Measurements from ENCODE around the gene EHMT2.

- TF ChIP-seq MAFK (IDR thresholded peaks at IDR 0.05; ENCODE audit: partially characterized antibody) (no peak), ZFP36 (IDR thresholded peaks at IDR 0.05; ENCODE audit: borderline replicate concordance, partially characterized antibody) (no peak), ZSCAN20 (CRISPR knock-in tag; IDR thresholded peaks at IDR 0.05) (no peak), CHD2 (IDR thresholded peaks at IDR 0.05; ENCODE audit: low read length, partially characterized antibody) (no peak), TP53 (CRISPR knock-in tag; IDR thresholded peaks at IDR 0.05) (no peak), RAD21 (conservative IDR thresholded peaks at IDR 0.05 in 1 of 2, IDR thresholded peaks at IDR 0.05 in 1 of 2) (no peak), CEBPB (IDR thresholded peaks at IDR 0.05) (no peak)
- TF ChIP-seq, protein P1, sequence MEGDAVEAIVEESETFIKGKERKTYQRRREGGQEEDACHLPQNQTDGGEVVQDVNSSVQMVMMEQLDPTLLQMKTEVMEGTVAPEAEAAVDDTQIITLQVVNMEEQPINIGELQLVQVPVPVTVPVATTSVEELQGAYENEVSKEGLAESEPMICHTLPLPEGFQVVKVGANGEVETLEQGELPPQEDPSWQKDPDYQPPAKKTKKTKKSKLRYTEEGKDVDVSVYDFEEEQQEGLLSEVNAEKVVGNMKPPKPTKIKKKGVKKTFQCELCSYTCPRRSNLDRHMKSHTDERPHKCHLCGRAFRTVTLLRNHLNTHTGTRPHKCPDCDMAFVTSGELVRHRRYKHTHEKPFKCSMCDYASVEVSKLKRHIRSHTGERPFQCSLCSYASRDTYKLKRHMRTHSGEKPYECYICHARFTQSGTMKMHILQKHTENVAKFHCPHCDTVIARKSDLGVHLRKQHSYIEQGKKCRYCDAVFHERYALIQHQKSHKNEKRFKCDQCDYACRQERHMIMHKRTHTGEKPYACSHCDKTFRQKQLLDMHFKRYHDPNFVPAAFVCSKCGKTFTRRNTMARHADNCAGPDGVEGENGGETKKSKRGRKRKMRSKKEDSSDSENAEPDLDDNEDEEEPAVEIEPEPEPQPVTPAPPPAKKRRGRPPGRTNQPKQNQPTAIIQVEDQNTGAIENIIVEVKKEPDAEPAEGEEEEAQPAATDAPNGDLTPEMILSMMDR (IDR thresholded peaks at IDR 0.05): no peak
These were observed 50.1 kb downstream of the EHMT2 start for GRCh38 chr6:31847276-31847978.

Data from A549 (cell line).